Duodenal mucosa (tissue), 2 donors: Measurements from ENCODE around the gene CPB1.

ENCODE experiments used
- H3K27ac ChIP-seq: one replicate; pipeline ENCODE4 v1.7.0; 2013; ENCODE audit warnings: low read depth, low read length
- H3K27me3 ChIP-seq, 2 donors: one replicate each; pipeline ENCODE4 v1.7.0; 2013; ENCODE audit warnings: low read length in 2 of 2, control low read depth in 1 of 2; ENCODE audit not compliant: insufficient read depth in 2 of 2, control insufficient read depth in 1 of 2
- H3K36me3 ChIP-seq, 2 donors: one replicate each; pipeline ENCODE4 v1.7.0; 2013; ENCODE audit warnings: low read length in 2 of 2, control low read depth in 1 of 2; ENCODE audit not compliant: insufficient read depth in 2 of 2, control insufficient read depth in 1 of 2
- H3K4me1 ChIP-seq, 2 donors: one replicate each; pipeline ENCODE4 v1.7.0; 2013; ENCODE audit warnings: low read length in 2 of 2, control low read depth in 1 of 2; ENCODE audit not compliant: insufficient read depth in 2 of 2, control insufficient read depth in 1 of 2
- H3K4me3 ChIP-seq, 2 donors: one replicate each; pipeline ENCODE4 v1.7.0; 2013; ENCODE audit warnings: low read length in 2 of 2, low read depth in 1 of 2
- H3K9ac ChIP-seq, 2 donors: one replicate each; pipeline ENCODE4 v1.7.0; 2013; ENCODE audit warnings: low read length in 2 of 2, low read depth in 1 of 2
- H3K9me3 ChIP-seq, 2 donors: one replicate each; pipeline ENCODE4 v1.7.0; 2013; ENCODE audit warnings: low read length in 2 of 2, control low read depth in 1 of 2; ENCODE audit not compliant: control insufficient read depth in 1 of 2

Gene CPB1

DNA sequence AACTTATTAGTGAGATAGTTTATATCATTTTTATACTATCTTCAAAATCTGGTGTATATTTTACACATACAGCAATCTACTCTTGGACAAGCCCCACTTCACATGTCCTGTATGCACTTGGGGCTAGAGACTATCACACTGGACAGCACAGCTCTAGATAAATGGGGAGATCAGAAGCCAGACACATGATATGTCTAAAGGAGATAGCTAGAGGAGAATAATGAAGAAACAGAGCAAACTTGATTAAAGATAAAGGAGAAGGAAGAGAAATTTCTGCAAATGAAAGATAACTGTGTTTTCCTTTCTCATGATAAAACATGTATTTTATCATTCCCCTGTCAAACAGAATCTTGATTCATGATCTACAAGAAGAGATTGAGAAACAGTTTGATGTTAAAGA, 50.5 kb downstream of the CPB1 start:
- no peaks in the 10 kb centered on the region for H3K9me3 ChIP-seq
- peaks cover 12 to 20% of the 10 kb centered on the region in 2 donors for H3K4me1 ChIP-seq
- no peak overlapping the region for H3K27ac ChIP-seq
- H3K36me3 ChIP-seq: no peaks in the 10 kb centered on the region
- H3K9ac ChIP-seq: no peak overlapping the region
- no peaks in the 10 kb centered on the region for H3K27me3 ChIP-seq
- H3K4me3 ChIP-seq: no peak overlapping the region

DNA sequence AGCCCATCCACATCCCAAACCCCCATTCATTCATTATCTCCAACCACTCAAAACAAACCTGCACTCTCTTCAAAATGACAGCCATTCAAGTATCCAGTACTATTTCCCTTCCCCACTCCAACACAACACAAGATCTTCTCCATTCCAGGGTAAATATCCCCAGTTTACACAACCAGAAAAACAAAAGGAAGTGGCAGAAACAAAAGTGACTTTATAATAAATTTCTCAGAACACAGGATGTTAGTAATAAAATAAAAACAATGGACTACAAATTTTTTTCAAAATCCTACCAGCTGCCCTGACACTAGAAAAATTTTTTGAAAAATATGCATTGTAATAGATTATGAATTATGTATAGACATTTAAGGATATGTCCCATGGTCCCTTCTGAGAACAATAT, 51.6 kb downstream of the CPB1 start:
- H3K4me3 ChIP-seq: no peak overlapping the region
- H3K9me3 ChIP-seq: no peaks in the 10 kb centered on the region
- H3K36me3 ChIP-seq: no peaks in the 10 kb centered on the region
- H3K9ac ChIP-seq: no peak overlapping the region
- H3K27me3 ChIP-seq: no peaks in the 10 kb centered on the region
- no peak overlapping the region for H3K27ac ChIP-seq
- H3K4me1 ChIP-seq: peaks cover 8 to 9% of the 10 kb centered on the region in 2 donors

DNA sequence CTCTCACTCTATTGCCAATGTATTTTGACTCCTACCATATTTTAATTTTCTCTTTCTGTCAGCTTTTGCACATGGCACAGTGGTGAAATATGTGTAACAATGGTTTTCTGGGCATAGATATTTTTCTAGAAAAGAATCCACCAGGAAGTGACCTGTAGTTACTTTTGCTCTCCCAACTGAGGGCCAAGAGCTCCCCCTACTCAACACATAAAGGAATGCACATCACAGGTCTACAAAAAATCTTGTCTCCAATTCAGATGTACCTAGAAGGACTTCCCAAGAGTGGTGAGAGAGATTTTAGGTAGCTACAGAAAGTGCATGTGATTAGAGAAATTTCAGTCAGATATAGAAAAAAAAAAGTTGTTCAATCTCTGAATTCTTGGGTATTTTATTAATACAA, 53.1 kb downstream of the CPB1 start:
- Histone ChIP-seq H3K27ac (no peak overlapping the region), H3K27me3 (no peaks in the 10 kb centered on the region), H3K9ac (no peak overlapping the region), H3K36me3 (no peaks in the 10 kb centered on the region), H3K9me3 (no peaks in the 10 kb centered on the region), H3K4me3 (no peak overlapping the region), H3K4me1 (no peaks in the 10 kb centered on the region)

DNA sequence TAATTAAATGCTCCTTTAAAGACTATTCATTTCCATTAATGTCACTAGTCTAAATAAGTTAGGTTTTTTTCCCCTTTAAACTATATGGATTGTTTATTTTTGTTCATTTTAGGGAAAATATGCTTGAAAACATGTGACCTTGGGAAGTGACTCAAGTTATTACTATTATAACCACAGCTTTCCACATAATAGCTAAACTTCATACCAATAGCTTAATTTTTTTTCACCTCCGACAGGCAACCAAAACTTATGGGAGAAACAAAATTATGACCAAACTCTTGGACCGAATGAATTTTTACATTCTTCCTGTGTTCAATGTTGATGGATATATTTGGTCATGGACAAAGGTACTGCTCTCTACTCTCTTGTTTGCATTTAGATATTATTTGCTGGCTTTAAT, 53.7 kb downstream of the CPB1 start:
- Histone ChIP-seq H3K27me3 (no peaks in the 10 kb centered on the region), H3K4me1 (no peaks in the 10 kb centered on the region), H3K27ac (no peak overlapping the region), H3K4me3 (no peak overlapping the region), H3K36me3 (no peaks in the 10 kb centered on the region), H3K9ac (no peak overlapping the region), H3K9me3 (no peaks in the 10 kb centered on the region)

DNA sequence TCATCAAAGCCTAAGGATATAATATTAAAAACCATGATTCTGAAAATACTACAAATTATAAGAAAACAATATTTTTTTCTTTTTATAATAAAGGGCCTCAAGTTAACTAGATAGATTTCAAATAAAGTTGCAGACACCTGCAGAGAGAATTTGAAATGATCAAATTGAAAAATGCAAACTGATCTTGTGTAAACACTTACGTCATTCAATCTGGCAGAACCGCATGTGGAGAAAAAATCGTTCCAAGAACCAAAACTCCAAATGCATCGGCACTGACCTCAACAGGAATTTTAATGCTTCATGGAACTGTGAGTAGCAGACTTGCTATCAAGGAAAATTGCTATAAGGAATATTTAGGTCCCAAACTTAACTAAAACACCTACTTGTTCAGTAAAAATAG, 54.7 kb downstream of the CPB1 start:
- no peak overlapping the region for H3K4me3 ChIP-seq
- no peaks in the 10 kb centered on the region for H3K9me3 ChIP-seq
- no peaks in the 10 kb centered on the region for H3K4me1 ChIP-seq
- H3K27ac ChIP-seq: no peak overlapping the region
- no peaks in the 10 kb centered on the region for H3K36me3 ChIP-seq
- H3K9ac ChIP-seq: no peak overlapping the region
- H3K27me3 ChIP-seq: no peaks in the 10 kb centered on the region

DNA sequence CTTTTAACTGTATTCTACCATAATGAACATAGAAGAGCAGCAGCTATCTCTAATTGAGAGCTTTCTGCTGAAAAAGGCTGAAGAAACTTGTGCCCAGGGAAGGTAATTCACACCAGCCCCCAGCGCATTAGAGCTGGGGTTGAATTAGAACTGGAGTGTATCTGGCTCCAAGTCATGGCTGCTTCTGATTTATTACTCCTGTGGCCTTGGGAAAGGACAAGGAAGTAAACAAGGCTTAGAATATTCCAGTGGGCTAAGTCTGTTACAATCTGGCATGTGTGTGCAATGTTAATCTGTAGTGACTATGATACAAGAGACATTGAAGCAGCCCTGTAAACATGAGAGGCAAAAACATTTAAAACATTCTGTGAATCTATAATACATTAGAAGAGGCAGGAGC, 55.6 kb downstream of the CPB1 start:
- Histone ChIP-seq H3K4me3 (no peak overlapping the region), H3K9ac (no peak overlapping the region), H3K27me3 (no peaks in the 10 kb centered on the region), H3K36me3 (no peaks in the 10 kb centered on the region), H3K4me1 (no peaks in the 10 kb centered on the region), H3K27ac (no peak overlapping the region), H3K9me3 (no peaks in the 10 kb centered on the region)

DNA sequence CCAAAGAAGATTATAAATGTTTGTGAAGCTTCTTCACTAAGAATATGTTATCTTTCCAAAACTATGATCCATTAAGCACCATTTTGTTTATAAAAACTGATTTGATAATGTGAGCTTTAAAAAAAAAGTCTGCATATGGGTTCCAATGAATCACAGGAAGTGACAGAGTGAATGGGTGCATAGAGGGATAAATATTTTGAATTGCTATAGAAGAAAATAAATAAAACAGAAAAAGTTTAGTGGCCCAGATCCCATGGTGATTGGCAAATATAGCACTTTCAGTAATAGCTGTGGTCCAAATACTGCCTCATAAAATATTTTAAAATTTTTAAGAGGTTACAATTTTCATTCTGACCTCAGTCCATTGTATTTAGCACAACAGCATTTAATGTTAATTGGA, 56.6 kb downstream of the CPB1 start:
- Histone ChIP-seq H3K9me3 (no peaks in the 10 kb centered on the region), H3K4me3 (no peak overlapping the region), H3K27me3 (no peaks in the 10 kb centered on the region), H3K4me1 (no peaks in the 10 kb centered on the region), H3K36me3 (no peaks in the 10 kb centered on the region), H3K27ac (no peak overlapping the region), H3K9ac (no peak overlapping the region)

DNA sequence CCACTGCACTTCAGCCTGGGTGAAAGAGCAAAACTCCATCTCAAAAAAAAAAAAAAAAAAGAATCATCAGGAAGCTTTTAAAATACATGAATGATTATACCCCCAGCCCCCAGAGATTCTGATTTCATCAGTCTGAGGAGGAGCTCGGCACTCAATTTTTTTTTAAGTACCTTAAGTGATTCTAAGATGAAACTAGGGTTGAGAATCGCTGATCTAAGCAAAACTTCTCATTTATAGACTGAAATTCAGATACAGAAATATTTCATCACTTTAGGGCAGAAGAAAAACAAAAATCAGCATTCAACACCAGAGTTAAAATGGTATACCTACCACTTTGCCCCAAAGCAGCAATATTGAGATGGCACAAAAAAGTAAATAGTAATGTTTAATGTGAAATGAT, 62.2 kb downstream of the CPB1 start:
- H3K36me3 ChIP-seq: no peaks in the 10 kb centered on the region
- no peaks in the 10 kb centered on the region for H3K27me3 ChIP-seq
- H3K9ac ChIP-seq: no peak overlapping the region
- H3K27ac ChIP-seq: no peak overlapping the region
- H3K9me3 ChIP-seq: no peaks in the 10 kb centered on the region
- H3K4me3 ChIP-seq: no peak overlapping the region
- H3K4me1 ChIP-seq: no peaks in the 10 kb centered on the region

DNA sequence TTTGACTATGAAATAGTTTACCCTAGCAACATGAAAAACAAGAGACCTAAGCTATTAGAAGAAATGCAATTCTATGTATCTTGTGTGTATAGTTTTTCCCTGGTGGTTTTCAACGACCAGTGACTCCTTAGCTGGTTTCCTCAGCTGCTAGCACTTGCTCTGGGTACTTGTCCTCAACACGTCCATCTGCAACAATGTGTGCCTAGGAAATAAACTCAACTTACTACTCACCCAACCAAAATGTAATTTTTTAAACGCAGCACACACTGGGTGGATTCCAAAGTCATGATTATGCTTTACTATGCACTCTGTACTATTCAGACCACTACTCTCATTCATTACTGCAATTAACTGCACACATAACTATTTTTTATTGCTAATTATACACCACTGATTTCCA, 68.5 kb downstream of the CPB1 start:
- Histone ChIP-seq H3K27ac (no peak overlapping the region), H3K36me3 (no peaks in the 10 kb centered on the region), H3K9me3 (no peaks in the 10 kb centered on the region), H3K27me3 (peaks cover 0 to 7% of the 10 kb centered on the region in 2 donors), H3K4me3 (no peak overlapping the region), H3K9ac (no peak overlapping the region), H3K4me1 (no peaks in the 10 kb centered on the region)

DNA sequence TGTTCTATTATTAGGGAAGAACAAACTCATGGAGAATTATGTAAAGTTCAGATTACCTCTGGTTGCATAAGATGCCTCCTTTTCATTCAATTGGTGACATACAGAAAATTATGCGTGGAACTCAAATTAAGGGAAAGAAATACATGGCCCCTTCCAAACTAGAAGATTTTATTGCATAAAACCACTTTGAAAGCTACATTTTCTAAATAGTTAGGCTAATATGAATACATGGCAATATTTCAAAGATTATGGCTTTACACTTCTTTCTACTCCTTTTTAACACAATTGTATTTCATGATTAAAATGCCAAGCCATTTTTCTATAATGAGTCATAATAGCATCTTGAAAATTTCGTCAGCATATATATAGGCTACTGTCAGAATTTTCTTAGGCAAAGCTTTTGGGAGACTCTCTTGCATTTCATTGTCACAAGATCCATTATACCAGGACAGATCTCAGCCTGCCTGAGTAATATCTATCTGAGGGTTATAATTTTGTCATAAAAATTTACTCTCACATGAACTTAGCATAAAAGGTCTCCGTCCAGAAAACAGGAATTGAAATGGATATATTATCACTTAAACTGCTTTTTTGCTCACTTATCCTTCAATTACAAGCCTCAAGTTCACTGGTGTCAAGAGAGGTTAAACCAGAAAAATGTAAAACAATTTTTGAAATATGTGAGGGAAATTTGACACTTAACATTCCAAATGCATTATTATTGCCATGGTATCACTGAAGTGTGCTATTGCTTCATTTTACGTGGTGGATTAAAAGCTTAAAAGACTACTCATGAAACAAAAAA, 74.6 kb downstream of the CPB1 start:
- Histone ChIP-seq H3K9ac (no peak overlapping the region), H3K4me3 (no peak overlapping the region), H3K36me3 (no peaks in the 10 kb centered on the region), H3K27me3 (no peaks in the 10 kb centered on the region), H3K27ac (no peak overlapping the region), H3K9me3 (no peaks in the 10 kb centered on the region), H3K4me1 (no peaks in the 10 kb centered on the region)
